Activated CD4-positive, alpha-beta memory T cell treated with anti-CD3 and anti-CD28 coated beads for 36 hours (primary cell): ENCODE data around the gene SNUPN. TPM values are rescaled to one million over a fixed set of nuclear protein-coding genes. Genes with fewer than 3 reads are reported as not detected.
"Not testable (repeated sequence)": the region's sequence is repeated elsewhere in the genome, so short reads cannot be mapped to it uniquely, and the experiment has no call there.

ENCODE experiments used
- CTCF ChIA-PET: fragments of 350-600 bp; sonication (Branson Sonifier 250); formaldehyde crosslinking; loops from one replicate; lab custom pipeline; 2021; ENCODE audit warnings: antibody characterized with exemption, inconsistent platforms; lab: Charles Lee
- POLR2A ChIA-PET: fragments of 350-600 bp; sonication (Branson Sonifier 250); formaldehyde crosslinking; loops from one replicate; lab custom pipeline; 2021; ENCODE audit warnings: antibody characterized with exemption; lab: Charles Lee
- DNase-seq: peaks from one replicate; pipeline ENCODE4 v3.0.0-alpha.2; 2020
- H3K27ac Mint-ChIP-seq: one replicate; pipeline ENCODE4 v1.8.0; 2021; ENCODE audit warnings: mixed read lengths
- H3K27me3 Mint-ChIP-seq: one replicate; pipeline ENCODE4 v1.8.0; 2021; ENCODE audit warnings: mixed read lengths
- H3K36me3 Mint-ChIP-seq: one replicate; pipeline ENCODE4 v1.8.0; 2021; ENCODE audit warnings: mixed read lengths
- H3K4me1 Mint-ChIP-seq: one replicate; pipeline ENCODE4 v1.8.0; 2021; ENCODE audit warnings: low read depth, mixed read lengths
- H3K4me3 Mint-ChIP-seq: one replicate; pipeline ENCODE4 v1.8.0; 2021; ENCODE audit warnings: mild to moderate bottlenecking, mixed read lengths
- H3K9me3 Mint-ChIP-seq: one replicate; pipeline ENCODE4 v1.8.0; 2021; ENCODE audit warnings: mixed read lengths
- intact Hi-C: fragments of 100-400 bp; cut with micrococcal nuclease; formaldehyde crosslinking; loops from one replicate; pipeline ENCODE4 v1.15.1; 2023
- total RNA-seq, 2 experiments: library from RNA; stranded (reverse); gene quantifications; one replicate each; pipeline ENCODE4 v1.2.3, GENCODE V29; 2021

SNUPN gene
- total RNA-seq, 2 experiments from 2014 or later, result 33.4 to 34.2 TPM

GRCh38 chr15:75589071-75589470, 36.5 kb downstream of the SNUPN start:
- H3K4me3 Mint-ChIP-seq, result no peak overlapping the region
- H3K9me3 Mint-ChIP-seq, result no peaks in the 10 kb centered on the region
- no peak for DNase-seq
- no peaks in the 10 kb centered on the region for H3K27me3 Mint-ChIP-seq
- intact Hi-C loops, result no loop called here
- no peak overlapping the region for H3K27ac Mint-ChIP-seq
- H3K36me3 Mint-ChIP-seq, result peaks cover 12% of the 10 kb centered on the region
- ChIA-PET CTCF (no interaction called here), POLR2A (no interaction called here)
- peaks cover 10% of the 10 kb centered on the region for H3K4me1 Mint-ChIP-seq

- H3K4me1 Mint-ChIP-seq, intact Hi-C loops, H3K27ac Mint-ChIP-seq, H3K4me3 Mint-ChIP-seq, POLR2A ChIA-PET, DNase-seq, CTCF ChIA-PET, H3K27me3 Mint-ChIP-seq, H3K9me3 Mint-ChIP-seq: not testable (repeated sequence)
- H3K36me3 Mint-ChIP-seq, result peaks cover 12% of the 10 kb centered on the region
Observed at GRCh38 chr15:75586422-75586821, 39.1 kb downstream of the SNUPN start.

- no peak overlapping the region for H3K4me3 Mint-ChIP-seq
- peaks cover 13% of the 10 kb centered on the region for H3K36me3 Mint-ChIP-seq
- DNase-seq, result no peak
- no peak overlapping the region for H3K27ac Mint-ChIP-seq
- CTCF ChIA-PET, result interaction anchor here (0.9 kb wide), 1 partner anchor 14 kb away, joined by 3 read pairs; no protein-coding TSS in a partner anchor
- H3K4me1 Mint-ChIP-seq, result peaks cover 7% of the 10 kb centered on the region
- POLR2A ChIA-PET, result interaction anchor here (1.6 kb wide), 1 partner anchor 13 kb away, joined by 4 read pairs; no protein-coding TSS in a partner anchor
- H3K27me3 Mint-ChIP-seq, result no peaks in the 10 kb centered on the region
- H3K9me3 Mint-ChIP-seq, result no peaks in the 10 kb centered on the region
- intact Hi-C loops, result no loop called here
Observed at GRCh38 chr15:75584121-75584520, 41.4 kb downstream of the SNUPN start.

- no peak overlapping the region for H3K4me3 Mint-ChIP-seq
- peaks cover 5% of the 10 kb centered on the region for H3K4me1 Mint-ChIP-seq
- no peaks in the 10 kb centered on the region for H3K27me3 Mint-ChIP-seq
- no peaks in the 10 kb centered on the region for H3K9me3 Mint-ChIP-seq
- no peak for DNase-seq
- intact Hi-C loops, result no loop called here
- peaks cover 11% of the 10 kb centered on the region for H3K36me3 Mint-ChIP-seq
- H3K27ac Mint-ChIP-seq, result no peak overlapping the region
- POLR2A ChIA-PET, result interaction anchor here (1.6 kb wide), 1 partner anchor 14 kb away, joined by 4 read pairs; no protein-coding TSS in a partner anchor
- CTCF ChIA-PET, result no interaction called here
Observed at GRCh38 chr15:75583701-75584100, 41.8 kb downstream of the SNUPN start.

- POLR2A ChIA-PET, result interaction anchor here (1.6 kb wide), 1 partner anchor 14 kb away, joined by 4 read pairs; no protein-coding TSS in a partner anchor
- CTCF ChIA-PET, DNase-seq, H3K27me3 Mint-ChIP-seq, H3K4me1 Mint-ChIP-seq, H3K27ac Mint-ChIP-seq, H3K4me3 Mint-ChIP-seq, intact Hi-C loops, H3K9me3 Mint-ChIP-seq: not testable (repeated sequence)
- H3K36me3 Mint-ChIP-seq, result peaks cover 15% of the 10 kb centered on the region
Observed at GRCh38 chr15:75582943-75583342, 42.6 kb downstream of the SNUPN start.

- DNase-seq, result peak; percentile 84
- Mint-ChIP-seq H3K9me3 (no peaks in the 10 kb centered on the region), H3K36me3 (peaks cover 6% of the 10 kb centered on the region), H3K4me3 (peak within 1 kb of the TSS; percentile 91), H3K27ac (peak within 1 kb of the TSS; percentile 93), H3K4me1 (peaks cover 16% of the 10 kb centered on the region), H3K27me3 (no peaks in the 10 kb centered on the region)
- intact Hi-C loops, result loop anchor here (1.0 to 2.0 kb wide), 3 partner anchors 46 to 124 kb away; partner anchors contain the start of genes IMP3 and SNUPN
- ChIA-PET CTCF (interaction anchor here (0.6 to 4.2 kb wide), 17 partner anchors 10 to 211 kb away, joined by 3 to 19 read pairs (median 4); partner anchors contain the start of genes IMP3, MAN2C1, SIN3A and SNX33), POLR2A (interaction anchor here (0.6 to 2.7 kb wide), 11 partner anchors 14 to 211 kb away, joined by 3 to 18 read pairs (median 4); partner anchors contain the start of genes IMP3, MAN2C1, SNUPN and SNX33)
Observed at GRCh38 chr15:75578948-75579920, 46.3 kb downstream of the SNUPN start, which contains the start of gene PTPN9. Gene PTPN9, minus strand, starts transcription at chr15:75579315. Its CDS starts 539 bp downstream, at chr15:75578776.

GRCh38 chr15:75578173-75578947, 47.2 kb downstream of the SNUPN start:
- intact Hi-C loops, result loop anchor here (2.0 kb wide), 2 partner anchors 62 to 124 kb away; partner anchors contain the start of gene IMP3
- H3K4me1 Mint-ChIP-seq, result peaks cover 25% of the 10 kb centered on the region
- no peaks in the 10 kb centered on the region for H3K27me3 Mint-ChIP-seq
- DNase-seq, result peak; percentile 42
- peaks cover 6% of the 10 kb centered on the region for H3K36me3 Mint-ChIP-seq
- no peaks in the 10 kb centered on the region for H3K9me3 Mint-ChIP-seq
- ChIA-PET POLR2A (interaction anchor here (0.6 to 2.7 kb wide), 12 partner anchors 13 to 210 kb away, joined by 3 to 18 read pairs (median 4); partner anchors contain the start of genes IMP3, MAN2C1 and SNX33), CTCF (interaction anchor here (0.8 to 4.2 kb wide), 17 partner anchors 10 to 210 kb away, joined by 3 to 19 read pairs (median 4); partner anchors contain the start of genes IMP3, MAN2C1, SIN3A and SNX33)
- H3K4me3 Mint-ChIP-seq, result peak overlapping the region; percentile 91
- peak overlapping the region; percentile 93 for H3K27ac Mint-ChIP-seq

GRCh38 chr15:75577401-75578172, 47.9 kb downstream of the SNUPN start:
- H3K4me3 Mint-ChIP-seq, result peak overlapping the region; percentile 91
- H3K27ac Mint-ChIP-seq, result peak overlapping the region; percentile 93
- CTCF ChIA-PET, result interaction anchor here (1.0 to 4.2 kb wide), 7 partner anchors 13 to 209 kb away, joined by 5 to 19 read pairs (median 12); partner anchors contain the start of genes IMP3, MAN2C1 and SIN3A
- H3K36me3 Mint-ChIP-seq, result peaks cover 6% of the 10 kb centered on the region
- DNase-seq, result peak; percentile 13
- no peaks in the 10 kb centered on the region for H3K9me3 Mint-ChIP-seq
- H3K4me1 Mint-ChIP-seq, result peaks cover 30% of the 10 kb centered on the region
- intact Hi-C loops, result loop anchor here (2.0 kb wide), 2 partner anchors 63 to 123 kb away; partner anchors contain the start of gene IMP3
- H3K27me3 Mint-ChIP-seq, result no peaks in the 10 kb centered on the region
- POLR2A ChIA-PET, result interaction anchor here (1.0 to 2.7 kb wide), 5 partner anchors 12 to 209 kb away, joined by 4 to 18 read pairs (median 6); partner anchors contain the start of genes IMP3 and MAN2C1

GRCh38 chr15:75573648-75574384, 51.7 kb downstream of the SNUPN start:
- Mint-ChIP-seq H3K36me3 (peaks cover 9% of the 10 kb centered on the region), H3K9me3 (no peaks in the 10 kb centered on the region), H3K4me1 (peaks cover 28% of the 10 kb centered on the region), H3K4me3 (no peak overlapping the region), H3K27me3 (no peaks in the 10 kb centered on the region), H3K27ac (peak overlapping the region; percentile 4)
- ChIA-PET CTCF (interaction anchor here (1.1 kb wide), 1 partner anchor 24 kb away, joined by 3 read pairs; no protein-coding TSS in a partner anchor), POLR2A (no interaction called here)
- no peak for DNase-seq
- intact Hi-C loops, result no loop called here

GRCh38 chr15:75570126-75570845, 55.2 kb downstream of the SNUPN start:
- H3K27ac Mint-ChIP-seq, result no peak overlapping the region
- POLR2A ChIA-PET, result no interaction called here
- no peaks in the 10 kb centered on the region for H3K9me3 Mint-ChIP-seq
- intact Hi-C loops, result no loop called here
- H3K4me1 Mint-ChIP-seq, result peaks cover 29% of the 10 kb centered on the region
- CTCF ChIA-PET, result no interaction called here
- H3K27me3 Mint-ChIP-seq, result no peaks in the 10 kb centered on the region
- no peak overlapping the region for H3K4me3 Mint-ChIP-seq
- H3K36me3 Mint-ChIP-seq, result peaks cover 4% of the 10 kb centered on the region
- DNase-seq, result no peak
